ENCODE data around the gene ALDH1L1. TPM values are rescaled to one million over a fixed set of nuclear protein-coding genes. Genes with fewer than 3 reads are reported as not detected.

The ALDH1L1 gene
- total RNA-seq (2021; ENCODE audit: unreplicated experiment) (0.36 TPM), Bru-seq, nascent RNA (percentile 11 among the genes with signal in this experiment), BruChase-seq, experiment 1, labeled RNA remaining after a 2-hour chase (percentile 11 among the genes with signal in this experiment), BruChase-seq, experiment 2, labeled RNA remaining after a 6-hour chase (percentile 6 among the genes with signal in this experiment)
- polyA plus RNA-seq (2012; ENCODE audit: insufficient read length) = not detected
- long read RNA-seq = 0 reads

DNA sequence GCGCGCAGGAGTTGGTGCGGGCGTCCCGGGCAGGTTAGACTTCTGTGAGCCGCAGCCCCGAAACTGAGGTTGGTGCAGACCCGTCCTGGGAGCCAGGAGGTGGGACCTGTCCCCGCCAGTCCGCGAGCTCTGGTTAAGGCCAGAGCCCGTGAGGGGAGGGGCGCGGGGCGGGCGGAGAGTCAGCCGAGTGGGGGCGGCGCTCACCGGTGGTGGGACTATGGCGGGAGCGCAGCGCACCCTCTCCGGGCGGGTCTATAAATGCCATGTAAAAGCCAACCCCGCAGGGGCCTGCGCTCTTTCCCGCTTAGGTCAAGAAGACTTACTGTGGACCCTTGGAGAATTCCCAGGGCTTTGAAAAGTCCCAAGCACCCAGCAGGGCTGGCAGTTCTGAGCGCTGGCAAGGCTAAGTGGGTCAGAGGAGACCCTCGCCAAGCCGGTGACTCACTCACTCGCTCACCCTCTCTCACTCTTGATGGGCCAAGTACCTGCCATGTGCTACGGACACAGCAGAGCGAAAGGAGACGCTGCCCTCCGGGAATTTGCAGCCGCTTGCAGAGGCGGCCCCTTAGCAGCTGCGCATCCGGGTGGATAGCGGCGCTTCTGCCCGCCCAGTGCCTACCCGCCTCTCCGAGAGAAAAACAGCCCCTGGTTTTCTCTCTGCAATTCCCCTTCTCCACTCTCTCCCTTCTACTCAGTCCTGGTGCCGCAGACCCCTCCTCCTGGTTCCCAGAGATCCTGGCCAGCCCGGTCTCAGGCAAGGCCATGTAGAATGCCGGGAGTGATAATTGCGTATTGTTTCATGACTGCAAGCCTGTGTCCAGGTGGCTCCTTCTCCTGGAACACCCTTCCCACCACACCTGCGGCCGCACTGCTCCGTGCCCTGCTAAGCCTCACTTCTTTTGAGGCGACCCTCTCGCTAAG, at the start of gene ALDH1L1:
TSS of gene ALDH1L1 (minus strand) at position 110 of the 921 bp plus-strand sequence. CDS start 19,607 bp downstream, outside the sequence.
- in situ Hi-C loops (cut with HindIII; ENCODE audit: low pct_unique_long_range_greater_than_20kb, low sequenced_read_pairs) = no loop called here
- no TSS peak for BruUV-seq (replicated peaks)
- no peak within 1 kb of the TSS for H3K27ac ChIP-seq (ENCODE audit: low read length)

DNA sequence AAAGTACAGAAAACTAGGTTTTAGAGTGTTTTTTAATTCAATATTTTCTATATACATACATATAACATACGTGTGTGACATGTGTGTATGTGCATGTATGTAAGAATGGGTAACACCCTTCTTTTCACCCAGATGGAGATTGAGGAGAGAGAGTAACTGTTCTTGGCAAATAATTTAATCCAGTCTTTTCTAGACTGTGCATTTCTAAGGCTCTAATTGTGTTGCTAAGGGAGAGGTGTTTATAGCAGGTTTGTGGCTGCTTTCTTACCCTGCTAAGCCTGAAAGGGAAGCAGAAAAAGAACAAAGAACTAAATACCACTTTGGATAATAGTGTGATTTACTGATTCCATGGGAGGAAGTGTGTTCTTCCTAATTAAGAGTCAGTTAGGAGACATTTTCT, 46.0 kb upstream of the ALDH1L1 start:
- H3K4me3 ChIP-seq (ENCODE audit: low read depth in 2 of 2, low read length in 2 of 2) = no peak overlapping the region
- peaks cover 4% of the 10 kb centered on the region; the same call in 1 of the 2 replicates for H3K27me3 ChIP-seq (ENCODE audit: control insufficient read depth, insufficient read depth, low read length)
- H3K4me1 ChIP-seq (ENCODE audit: control insufficient read depth, insufficient read depth, low read length) = no peaks in the 10 kb centered on the region
- no peak for ATAC-seq
- no peak for DNase-seq (ENCODE audit: low read depth, low spot score)
- ChIA-PET CTCF (no interaction called here), POLR2A (no interaction called here)
- in situ Hi-C loops (cut with HindIII; ENCODE audit: low pct_unique_long_range_greater_than_20kb, low sequenced_read_pairs) (no loop called here), intact Hi-C loops (cut with micrococcal nuclease; ENCODE audit: unreplicated experiment) (no loop called here)
- no peak for TF ChIP-seq POLR2AphosphoS5 (IDR thresholded peaks at IDR 0.05; ENCODE audit: low read depth, low read length)
- TF ChIP-seq TCF7L2 (IDR thresholded peaks at IDR 0.05; ENCODE audit: low read depth, low read length) = no peak
- TF ChIP-seq, protein P1, sequence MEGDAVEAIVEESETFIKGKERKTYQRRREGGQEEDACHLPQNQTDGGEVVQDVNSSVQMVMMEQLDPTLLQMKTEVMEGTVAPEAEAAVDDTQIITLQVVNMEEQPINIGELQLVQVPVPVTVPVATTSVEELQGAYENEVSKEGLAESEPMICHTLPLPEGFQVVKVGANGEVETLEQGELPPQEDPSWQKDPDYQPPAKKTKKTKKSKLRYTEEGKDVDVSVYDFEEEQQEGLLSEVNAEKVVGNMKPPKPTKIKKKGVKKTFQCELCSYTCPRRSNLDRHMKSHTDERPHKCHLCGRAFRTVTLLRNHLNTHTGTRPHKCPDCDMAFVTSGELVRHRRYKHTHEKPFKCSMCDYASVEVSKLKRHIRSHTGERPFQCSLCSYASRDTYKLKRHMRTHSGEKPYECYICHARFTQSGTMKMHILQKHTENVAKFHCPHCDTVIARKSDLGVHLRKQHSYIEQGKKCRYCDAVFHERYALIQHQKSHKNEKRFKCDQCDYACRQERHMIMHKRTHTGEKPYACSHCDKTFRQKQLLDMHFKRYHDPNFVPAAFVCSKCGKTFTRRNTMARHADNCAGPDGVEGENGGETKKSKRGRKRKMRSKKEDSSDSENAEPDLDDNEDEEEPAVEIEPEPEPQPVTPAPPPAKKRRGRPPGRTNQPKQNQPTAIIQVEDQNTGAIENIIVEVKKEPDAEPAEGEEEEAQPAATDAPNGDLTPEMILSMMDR (IDR thresholded peaks at IDR 0.05) = no peak
- no peak for TF ChIP-seq SIN3A (IDR thresholded peaks at IDR 0.05; ENCODE audit: borderline replicate concordance, insufficient read depth, low read depth, low read length)
- TF ChIP-seq, protein P2, sequence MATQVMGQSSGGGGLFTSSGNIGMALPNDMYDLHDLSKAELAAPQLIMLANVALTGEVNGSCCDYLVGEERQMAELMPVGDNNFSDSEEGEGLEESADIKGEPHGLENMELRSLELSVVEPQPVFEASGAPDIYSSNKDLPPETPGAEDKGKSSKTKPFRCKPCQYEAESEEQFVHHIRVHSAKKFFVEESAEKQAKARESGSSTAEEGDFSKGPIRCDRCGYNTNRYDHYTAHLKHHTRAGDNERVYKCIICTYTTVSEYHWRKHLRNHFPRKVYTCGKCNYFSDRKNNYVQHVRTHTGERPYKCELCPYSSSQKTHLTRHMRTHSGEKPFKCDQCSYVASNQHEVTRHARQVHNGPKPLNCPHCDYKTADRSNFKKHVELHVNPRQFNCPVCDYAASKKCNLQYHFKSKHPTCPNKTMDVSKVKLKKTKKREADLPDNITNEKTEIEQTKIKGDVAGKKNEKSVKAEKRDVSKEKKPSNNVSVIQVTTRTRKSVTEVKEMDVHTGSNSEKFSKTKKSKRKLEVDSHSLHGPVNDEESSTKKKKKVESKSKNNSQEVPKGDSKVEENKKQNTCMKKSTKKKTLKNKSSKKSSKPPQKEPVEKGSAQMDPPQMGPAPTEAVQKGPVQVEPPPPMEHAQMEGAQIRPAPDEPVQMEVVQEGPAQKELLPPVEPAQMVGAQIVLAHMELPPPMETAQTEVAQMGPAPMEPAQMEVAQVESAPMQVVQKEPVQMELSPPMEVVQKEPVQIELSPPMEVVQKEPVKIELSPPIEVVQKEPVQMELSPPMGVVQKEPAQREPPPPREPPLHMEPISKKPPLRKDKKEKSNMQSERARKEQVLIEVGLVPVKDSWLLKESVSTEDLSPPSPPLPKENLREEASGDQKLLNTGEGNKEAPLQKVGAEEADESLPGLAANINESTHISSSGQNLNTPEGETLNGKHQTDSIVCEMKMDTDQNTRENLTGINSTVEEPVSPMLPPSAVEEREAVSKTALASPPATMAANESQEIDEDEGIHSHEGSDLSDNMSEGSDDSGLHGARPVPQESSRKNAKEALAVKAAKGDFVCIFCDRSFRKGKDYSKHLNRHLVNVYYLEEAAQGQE (IDR thresholded peaks at IDR 0.05; ENCODE audit: insufficient read depth in 1 of 2, low read depth in 2 of 2, low read length in 1 of 2) = no peak
- BruUV-seq (replicated peaks) = no TSS peak
- peaks cover 6% of the 10 kb centered on the region; the same call in 1 of the 2 replicates for H3K9me3 ChIP-seq (ENCODE audit: control insufficient read depth, insufficient read depth, low read depth, low read length)
- H3K27ac ChIP-seq (ENCODE audit: low read length) = no peak overlapping the region
- H3K36me3 ChIP-seq (ENCODE audit: control insufficient read depth, insufficient read depth, low read length) = no peaks in the 10 kb centered on the region

More for the DNA sequence above, at the start of gene ALDH1L1:
- ChIA-PET POLR2A (no interaction called here), CTCF (no interaction called here)
- H3K9me3 ChIP-seq (ENCODE audit: control insufficient read depth, insufficient read depth, low read depth, low read length) = no peaks in the 10 kb centered on the region
- no peaks in the 10 kb centered on the region for H3K36me3 ChIP-seq (ENCODE audit: control insufficient read depth, insufficient read depth, low read length)
- TF ChIP-seq, protein P2 (IDR thresholded peaks at IDR 0.05; ENCODE audit: insufficient read depth in 1 of 2, low read depth in 2 of 2, low read length in 1 of 2) = no peak
- TF ChIP-seq, protein P1 (IDR thresholded peaks at IDR 0.05) = no peak
- no peak for TF ChIP-seq TCF7L2 (IDR thresholded peaks at IDR 0.05; ENCODE audit: low read depth, low read length)
- TF ChIP-seq POLR2AphosphoS5 (IDR thresholded peaks at IDR 0.05; ENCODE audit: low read depth, low read length) = no peak
- TF ChIP-seq SIN3A (IDR thresholded peaks at IDR 0.05; ENCODE audit: borderline replicate concordance, insufficient read depth, low read depth, low read length) = no peak
- no peaks in the 10 kb centered on the region for H3K4me1 ChIP-seq (ENCODE audit: control insufficient read depth, insufficient read depth, low read length)
- peaks cover 14% of the 10 kb centered on the region for H3K27me3 ChIP-seq (ENCODE audit: control insufficient read depth, insufficient read depth, low read length)
- ATAC-seq (peak; percentile 82), DNase-seq (ENCODE audit: low read depth, low spot score) (no peak)
- peak within 1 kb of the TSS; percentile 31 to 46 for H3K4me3 ChIP-seq (ENCODE audit: low read depth in 2 of 2, low read length in 2 of 2)
- intact Hi-C loops (cut with micrococcal nuclease; ENCODE audit: unreplicated experiment) = no loop called here
